Measurements from ENCODE around the gene ZNF580. TPM values are rescaled to one million over a fixed set of nuclear protein-coding genes. Genes with fewer than 3 reads are reported as not detected.
A peak's percentile ranks its signal among the peaks of the same experiment; 100 is the strongest.

Gene ZNF580
- 3.0 to 8.3 TPM (median 3.7 TPM) in 3 replicates for polyA plus RNA-seq
- polyA plus RNA-seq (2011; ENCODE audit: low read depth) = 3.4 TPM
- polyA plus RNA-seq (2011; cell fraction: cytosol; rRNA removed) = 9.4 and 16.5 TPM in 2 replicates
- 15.2 and 24.1 TPM in 2 replicates for polyA plus RNA-seq (2011; cell fraction: nucleus; rRNA removed)
- 20.5 and 21.3 TPM in 2 replicates for polyA plus RNA-seq (2012; ENCODE audit: low replicate concordance)
- polyA minus RNA-seq = 3.1 to 16.1 TPM (median 4.9 TPM) in 3 replicates
- polyA minus RNA-seq (2011; cell fraction: cytosol; rRNA and poly(A)+ RNA removed) = 15.3 TPM
- polyA minus RNA-seq (2011; cell fraction: nucleus; rRNA and poly(A)+ RNA removed) = 3.5 and 4.3 TPM in 2 replicates

GRCh38 chr19:55640577-55641425, at the start of gene ZNF580:
ZNF580 (plus strand) TSS chr19:55641002; CDS start chr19:55642509, 1,507 bp downstream.
- Histone ChIP-seq H3K27me3 (ENCODE audit: control insufficient read depth, extremely low read depth, insufficient read depth, low read length) (no peaks in the 10 kb centered on the region), H2AFZ (ENCODE audit: control insufficient read depth, low read length) (peak within 1 kb of the TSS; percentile 69), H3K9ac (ENCODE audit: control insufficient read depth, extremely low read depth, insufficient read depth, low read length) (peak within 1 kb of the TSS; percentile 88), H4K20me1 (ENCODE audit: control insufficient read depth, extremely low read depth, insufficient read depth, low read length) (no peaks in the 10 kb centered on the region), H3K9me1 (ENCODE audit: control insufficient read depth, extremely low read depth, insufficient read depth, low read length) (peaks cover 2% of the 10 kb centered on the region), H3K27ac (ENCODE audit: control insufficient read depth, insufficient read depth, low read length) (peak within 1 kb of the TSS; percentile 67), H3K36me3 (ENCODE audit: control insufficient read depth in 2 of 2, extremely low read depth in 1 of 2, insufficient read depth in 2 of 2, low read length in 2 of 2) (peaks cover 7 to 16% of the 10 kb centered on the region in 2 experiments), H3K4me2 (ENCODE audit: control insufficient read depth, extremely low read depth, insufficient read depth, low read depth, low read length) (peak within 1 kb of the TSS; percentile 90), H3K4me1 (ENCODE audit: control insufficient read depth, extremely low read depth, insufficient read depth, low read length) (peaks cover 39% of the 10 kb centered on the region), H3K4me3 (ENCODE audit: control insufficient read depth in 2 of 3, extremely low read depth in 1 of 3, insufficient read depth in 2 of 3, low read depth in 1 of 3, low read length in 3 of 3) (peak within 1 kb of the TSS; percentile 74 to 92 (median 84)), H3K9me3 (ENCODE audit: control insufficient read depth, low read depth, low read length) (no peaks in the 10 kb centered on the region), H3K79me2 (ENCODE audit: control insufficient read depth, insufficient read depth, low read length) (peaks cover 57% of the 10 kb centered on the region)
- no peak for FAIRE-seq
- DNase-seq (ENCODE audit: low read depth, low spot score) = no peak
- TF ChIP-seq CTCF (optimal IDR thresholded peaks at IDR 0.05 in 1 of 3, IDR thresholded peaks at IDR 0.05 in 1 of 3, conservative IDR thresholded peaks at IDR 0.05 in 1 of 3; ENCODE audit: extremely low read depth in 1 of 3, insufficient read depth in 2 of 3, low read length in 3 of 3) = no peak
- no peak for TF ChIP-seq EZH2 (IDR thresholded peaks at IDR 0.05; ENCODE audit: low read length)
- dilution Hi-C loops (cut with MboI; ENCODE audit: extremely low pct_ligation_motif_present, low sequenced_read_pairs) = no loop called here

GRCh38 chr19:55591555-55591954, 49.2 kb upstream of the ZNF580 start:
- dilution Hi-C loops (cut with MboI; ENCODE audit: extremely low pct_ligation_motif_present, low sequenced_read_pairs) = no loop called here
- TF ChIP-seq CTCF (optimal IDR thresholded peaks at IDR 0.05 in 1 of 3, IDR thresholded peaks at IDR 0.05 in 1 of 3, conservative IDR thresholded peaks at IDR 0.05 in 1 of 3; ENCODE audit: extremely low read depth in 1 of 3, insufficient read depth in 2 of 3, low read length in 3 of 3) (no peak), EZH2 (IDR thresholded peaks at IDR 0.05; ENCODE audit: low read length) (no peak)
- no peaks in the 10 kb centered on the region for H3K9me3 ChIP-seq (ENCODE audit: control insufficient read depth, low read depth, low read length)
- no peaks in the 10 kb centered on the region for H3K9me1 ChIP-seq (ENCODE audit: control insufficient read depth, extremely low read depth, insufficient read depth, low read length)
- H3K79me2 ChIP-seq (ENCODE audit: control insufficient read depth, insufficient read depth, low read length) = no peaks in the 10 kb centered on the region
- H3K9ac ChIP-seq (ENCODE audit: control insufficient read depth, extremely low read depth, insufficient read depth, low read length) = no peak overlapping the region
- H3K36me3 ChIP-seq (ENCODE audit: control insufficient read depth in 2 of 2, extremely low read depth in 1 of 2, insufficient read depth in 2 of 2, low read length in 2 of 2) = peaks cover 0 to 13% of the 10 kb centered on the region in 2 experiments
- DNase-seq (ENCODE audit: low read depth, low spot score) (no peak), FAIRE-seq (no peak)
- H3K4me1 ChIP-seq (ENCODE audit: control insufficient read depth, extremely low read depth, insufficient read depth, low read length) = peaks cover 9% of the 10 kb centered on the region
- H3K27ac ChIP-seq (ENCODE audit: control insufficient read depth, insufficient read depth, low read length) = no peak overlapping the region
- no peak overlapping the region for H3K4me3 ChIP-seq (ENCODE audit: control insufficient read depth in 2 of 3, extremely low read depth in 1 of 3, insufficient read depth in 2 of 3, low read depth in 1 of 3, low read length in 3 of 3)
- H3K27me3 ChIP-seq (ENCODE audit: control insufficient read depth, extremely low read depth, insufficient read depth, low read length) = no peaks in the 10 kb centered on the region
- no peak overlapping the region for H3K4me2 ChIP-seq (ENCODE audit: control insufficient read depth, extremely low read depth, insufficient read depth, low read depth, low read length)
- H4K20me1 ChIP-seq (ENCODE audit: control insufficient read depth, extremely low read depth, insufficient read depth, low read length) = no peaks in the 10 kb centered on the region
- H2AFZ ChIP-seq (ENCODE audit: control insufficient read depth, low read length) = no peak overlapping the region
